Pancreas (tissue), 10 donors: ENCODE results near the gene HORMAD2. TPM values are rescaled to one million over a fixed set of nuclear protein-coding genes. Genes with fewer than 3 reads are reported as not detected.

ENCODE experiments used
- ATAC-seq, 4 donors: fragments of 200-7000 bp; cut with Tn5 transposase; one replicate each; pipeline versions ENCODE4 v1.8.0 to v1.9.1; 2020; ENCODE audit warnings: mild to moderate bottlenecking in 4 of 4, moderate library complexity in 4 of 4
- DNase-seq, 6 donors: peaks; one replicate each; pipeline ENCODE4 v3.0.0-alpha.2; 2020
- FAIRE-seq: peaks from 2 replicates; lab custom pipeline; 2012; peaks lifted over from hg19 to GRCh38; lab: Jason Lieb, UNC
- H3K27ac ChIP-seq, 4 donors: fragments of 200-600 bp; sonication (generic); 1 replicate in 3 of 4; 2 replicates in 1 of 4; pipeline versions ENCODE4 v1.5.0 to v1.8.0; 2020
- H3K27me3 ChIP-seq, 4 donors: fragments of 200-600 bp; one replicate each; pipeline ENCODE4 v1.8.0; 2021
- H3K36me3 ChIP-seq, 3 donors: fragments of 200-600 bp; sonication (generic) in 1 of 3; one replicate each; pipeline versions ENCODE4 v1.5.0 to v1.8.0; 2020 to 2021
- H3K4me1 ChIP-seq, 3 donors: fragments of 200-600 bp; one replicate each; pipeline ENCODE4 v1.8.0; 2021
- H3K4me3 ChIP-seq, 4 donors: fragments of 200-600 bp; sonication (generic) in 2 of 4; one replicate each; pipeline versions ENCODE4 v1.5.0 to v1.8.0; 2020 to 2021
- H3K9me3 ChIP-seq, 4 donors: fragments of 200-600 bp; one replicate each; pipeline ENCODE4 v1.8.0; 2021
- WGBS, 2 donors: extraction: QIAGEN DNeasy Blood & Tissue Kit; methylation state at CpG; one replicate each; pipeline ENCODE4 v1.1.7; 2013; 5-methylcytosine and 5-hydroxymethylcytosine counted together
- intact Hi-C, 3 donors: fragments of 100-400 bp; cut with DNase I; formaldehyde crosslinking; loops; one replicate each; pipeline versions ENCODE4 v1.11.1 to v1.14.2; 2022
- polyA plus RNA-seq, 2 donors: library from polyadenylated mRNA; stranded (reverse); fragments of 200-250 nt; gene quantifications; one replicate each; pipeline ENCODE4 v1.2.3, GENCODE V29; 2013
- total RNA-seq, 6 donors: library from RNA; stranded (reverse); fragmentation: NEBNext Ultra II Directional in 4 of 6; extraction: Animal tissue kit (Norgen Biotek cat#: 25700) in 4 of 6; gene quantifications; one replicate each; pipeline versions ENCODE4 v1.2.1 to v1.2.4, GENCODE V29; 2021 to 2023
- TF ChIP-seq, protein P1 (sequence below), 4 donors: fragments of 200-600 bp; sonication (generic) in 3 of 4; IDR thresholded peaks; one replicate each; pipeline versions ENCODE4 v1.5.0 to v1.8.0; 2021; ENCODE audit warnings: antibody characterized with exemption in 4 of 4
- donor health status: healthy with polysubstance abuse.
- donor health status: DM: no; HTN: no; CAD: no; lungs with moderate emphysema.
- donor health status: DM: no; HTN: no; CAD: no.
- donor health status: control.
- donor health status: control.
- donor health status: Bipolar disorder and iron deficiency.
- donor health status: DM: yes; HTN: yes; CAD: no.
- donor health status: DM: no; HTN: no; CAD: no.
- donor health status: DM: no; HTN: no; CAD: no.
- donor health status: DM: yes; HTN: yes; CAD: no.

Gene HORMAD2
- total and polyA plus RNA-seq, 8 donors = not detected

DNA sequence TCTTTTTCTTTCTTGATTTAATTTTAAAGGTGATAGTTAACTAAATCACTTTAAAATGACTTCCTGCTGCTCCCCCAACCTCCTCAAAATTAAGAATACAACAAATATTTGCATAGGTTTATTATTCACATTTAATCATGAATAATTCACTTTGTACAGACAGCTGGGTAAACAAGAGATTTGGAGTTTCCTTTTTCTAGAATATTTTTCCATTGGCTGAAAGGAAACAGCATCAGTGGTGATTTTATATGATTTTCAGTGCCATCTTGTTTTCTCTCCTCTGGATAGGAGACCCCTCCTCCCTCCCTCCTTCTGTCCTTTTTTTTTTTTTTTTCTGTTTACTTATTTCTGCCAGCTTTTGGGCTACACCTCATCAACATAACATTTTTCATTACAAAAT is 105.8 kb downstream of the HORMAD2 start:
- Histone ChIP-seq H3K27ac (peak overlapping the region in 1 of 4 donors; percentile 14), H3K9me3 (no peaks in the 10 kb centered on the region), H3K4me3 (no peak overlapping the region), H3K36me3 (no peaks in the 10 kb centered on the region), H3K4me1 (peaks cover 13 to 27% (median 17%) of the 10 kb centered on the region in 3 donors), H3K27me3 (no peaks in the 10 kb centered on the region)
- intact Hi-C loops = no loop called here
- peak; percentile 19 to 47 (median 38) for ATAC-seq
- TF ChIP-seq, protein P1, sequence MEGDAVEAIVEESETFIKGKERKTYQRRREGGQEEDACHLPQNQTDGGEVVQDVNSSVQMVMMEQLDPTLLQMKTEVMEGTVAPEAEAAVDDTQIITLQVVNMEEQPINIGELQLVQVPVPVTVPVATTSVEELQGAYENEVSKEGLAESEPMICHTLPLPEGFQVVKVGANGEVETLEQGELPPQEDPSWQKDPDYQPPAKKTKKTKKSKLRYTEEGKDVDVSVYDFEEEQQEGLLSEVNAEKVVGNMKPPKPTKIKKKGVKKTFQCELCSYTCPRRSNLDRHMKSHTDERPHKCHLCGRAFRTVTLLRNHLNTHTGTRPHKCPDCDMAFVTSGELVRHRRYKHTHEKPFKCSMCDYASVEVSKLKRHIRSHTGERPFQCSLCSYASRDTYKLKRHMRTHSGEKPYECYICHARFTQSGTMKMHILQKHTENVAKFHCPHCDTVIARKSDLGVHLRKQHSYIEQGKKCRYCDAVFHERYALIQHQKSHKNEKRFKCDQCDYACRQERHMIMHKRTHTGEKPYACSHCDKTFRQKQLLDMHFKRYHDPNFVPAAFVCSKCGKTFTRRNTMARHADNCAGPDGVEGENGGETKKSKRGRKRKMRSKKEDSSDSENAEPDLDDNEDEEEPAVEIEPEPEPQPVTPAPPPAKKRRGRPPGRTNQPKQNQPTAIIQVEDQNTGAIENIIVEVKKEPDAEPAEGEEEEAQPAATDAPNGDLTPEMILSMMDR (IDR thresholded peaks at IDR 0.05) = no peak
- no peak for FAIRE-seq
- no peak for DNase-seq

DNA sequence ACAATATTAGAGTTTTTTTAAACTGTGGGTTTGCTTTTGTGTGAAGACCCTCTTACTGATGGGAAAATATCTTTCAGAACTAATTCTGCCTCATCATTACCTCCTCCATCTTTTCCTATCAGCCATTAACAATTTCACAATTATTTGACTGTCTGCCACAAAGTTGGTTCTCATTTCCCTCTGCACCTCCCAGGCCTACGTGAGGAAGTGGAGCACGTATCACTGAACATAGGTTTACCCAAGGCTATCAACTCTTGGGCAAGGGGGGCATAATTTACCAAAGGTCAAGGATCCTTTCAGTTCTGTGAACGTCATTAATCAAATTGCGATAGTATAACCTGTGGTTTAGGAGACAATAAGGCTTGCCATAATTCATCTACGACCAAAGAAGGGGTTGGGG is 106.2 kb downstream of the HORMAD2 start:
- peak overlapping the region in 1 of 4 donors; percentile 55 for H3K27ac ChIP-seq
- ATAC-seq = peak in 3 of 4 donors; percentile 29 to 59 (median 46)
- peaks cover 13 to 26% (median 17%) of the 10 kb centered on the region in 3 donors for H3K4me1 ChIP-seq
- TF ChIP-seq, protein P1 (IDR thresholded peaks at IDR 0.05) = no peak
- H3K27me3 ChIP-seq = no peaks in the 10 kb centered on the region
- H3K4me3 ChIP-seq = no peak overlapping the region
- 25 to 28% methylated on average over 5 of the region's 5 CpGs for WGBS, 2 donors
- no peaks in the 10 kb centered on the region for H3K9me3 ChIP-seq
- FAIRE-seq = no peak
- H3K36me3 ChIP-seq = no peaks in the 10 kb centered on the region
- intact Hi-C loops = no loop called here
- no peak for DNase-seq

DNA sequence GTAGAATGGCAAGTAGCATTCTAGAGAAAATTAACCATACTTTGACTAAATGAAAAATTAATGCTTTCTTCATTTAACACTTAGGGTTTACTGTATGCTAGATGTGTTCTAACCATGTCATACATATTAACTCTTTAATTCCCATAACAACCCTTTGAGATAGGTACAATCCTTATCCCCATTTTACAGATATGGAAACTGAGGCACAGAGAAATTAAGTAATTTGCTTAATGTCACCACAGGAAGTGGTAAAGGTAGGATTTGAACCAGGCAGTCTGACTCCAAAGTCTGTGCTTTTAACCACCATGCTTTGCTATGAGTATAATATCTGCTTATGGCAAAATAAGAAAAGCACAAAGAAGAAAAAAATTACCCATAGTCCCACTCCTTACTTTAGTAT is 106.8 kb downstream of the HORMAD2 start:
- Histone ChIP-seq H3K4me3 (no peak overlapping the region), H3K27ac (peak overlapping the region in 1 of 4 donors; percentile 55), H3K9me3 (no peaks in the 10 kb centered on the region), H3K27me3 (no peaks in the 10 kb centered on the region), H3K36me3 (no peaks in the 10 kb centered on the region), H3K4me1 (peaks cover 13 to 20% (median 17%) of the 10 kb centered on the region in 3 donors)
- FAIRE-seq (no peak), ATAC-seq (no peak), DNase-seq (no peak)
- intact Hi-C loops = no loop called here
- TF ChIP-seq, protein P1 (IDR thresholded peaks at IDR 0.05) = no peak

DNA sequence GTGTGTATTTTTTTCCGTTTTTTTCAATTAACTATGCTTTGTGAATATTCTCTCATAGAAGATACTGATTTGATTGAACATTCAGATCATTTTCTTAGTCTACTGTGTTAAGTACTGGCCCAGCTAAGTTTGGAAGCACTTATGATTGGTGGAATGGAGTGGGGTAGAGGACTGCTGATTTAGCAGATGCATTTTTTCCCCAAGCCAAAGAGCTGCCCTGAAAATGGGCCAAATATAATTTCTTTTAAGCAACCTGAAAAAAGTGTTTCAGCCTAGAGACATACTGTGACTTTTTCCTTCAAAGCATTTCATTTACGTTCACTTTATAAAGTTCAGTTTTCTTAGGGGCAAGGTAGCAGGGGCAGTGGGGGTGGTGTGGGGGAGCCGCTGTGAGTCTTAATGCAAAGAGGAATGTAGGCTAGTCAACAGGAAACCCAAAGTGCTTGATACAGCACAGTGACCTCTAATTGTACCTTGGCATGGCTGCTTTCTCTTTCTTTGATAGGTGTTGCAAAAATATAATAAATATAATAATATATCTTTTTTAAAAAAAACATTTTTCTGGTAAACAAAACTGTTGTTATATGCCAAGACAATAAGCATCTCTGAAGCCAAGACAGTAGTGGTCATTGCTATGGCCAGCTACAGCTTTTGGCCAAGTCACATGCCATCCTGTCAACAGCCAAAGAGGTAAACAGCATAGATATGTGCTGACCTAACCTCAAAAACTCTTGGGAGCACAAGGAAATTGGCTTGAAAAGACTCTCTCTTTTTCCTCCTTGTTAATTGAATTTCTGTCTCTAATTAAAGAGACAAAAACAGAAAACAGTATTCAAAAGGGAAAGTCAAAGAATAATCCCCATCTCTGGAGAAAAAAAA is 107.5 kb downstream of the HORMAD2 start:
- Histone ChIP-seq H3K36me3 (no peaks in the 10 kb centered on the region), H3K27ac (peak overlapping the region in 2 of 4 donors; percentile 55 to 68), H3K4me3 (no peak overlapping the region), H3K9me3 (no peaks in the 10 kb centered on the region), H3K4me1 (peaks cover 13 to 17% (median 17%) of the 10 kb centered on the region in 3 donors), H3K27me3 (no peaks in the 10 kb centered on the region)
- TF ChIP-seq, protein P1 (IDR thresholded peaks at IDR 0.05) = no peak
- FAIRE-seq (no peak), ATAC-seq (peak in 3 of 4 donors; percentile 46 to 83 (median 54)), DNase-seq (no peak)
- 77 to 92% methylated on average over 3 of the region's 3 CpGs for WGBS, 2 donors
- intact Hi-C loops = no loop called here

DNA sequence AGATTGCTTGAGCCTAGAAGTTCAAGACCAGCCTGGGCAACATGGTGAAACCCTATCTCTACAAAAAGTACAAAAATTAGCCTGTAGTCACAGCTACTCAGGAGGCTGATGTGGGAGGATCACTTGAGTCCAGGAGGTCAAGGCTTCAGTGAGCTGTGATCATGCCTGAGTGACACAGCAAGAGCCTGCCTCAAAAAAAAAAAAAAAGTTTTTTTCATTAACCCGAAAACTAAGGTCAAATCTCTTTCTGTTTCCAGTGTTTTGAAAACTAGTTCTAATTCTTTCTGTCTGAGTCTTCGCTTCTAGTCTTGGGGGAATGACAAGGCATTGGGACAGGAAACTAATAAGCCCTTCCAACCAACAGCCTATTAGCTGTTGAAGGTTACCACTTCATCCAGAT is 108.6 kb downstream of the HORMAD2 start:
- FAIRE-seq = no peak
- Histone ChIP-seq H3K27me3 (no peaks in the 10 kb centered on the region), H3K9me3 (no peaks in the 10 kb centered on the region), H3K4me3 (no peak overlapping the region), H3K4me1 (peaks cover 13 to 17% (median 17%) of the 10 kb centered on the region in 3 donors), H3K27ac (peak overlapping the region in 2 of 4 donors; percentile 55 to 68), H3K36me3 (no peaks in the 10 kb centered on the region)
- no peak for ATAC-seq
- TF ChIP-seq, protein P1 (IDR thresholded peaks at IDR 0.05) = no peak
- WGBS, 2 donors = 94% methylated on average over 2 of the region's 2 CpGs
- intact Hi-C loops = no loop called here
- DNase-seq = no peak
